NCI-H774 (cell line): ENCODE results near the gene PLCB1.

Experiments used
- DNase-seq: peaks from one replicate; lab custom pipeline; 2025; lab: John Stamatoyannopoulos, UW

The PLCB1 gene

GRCh38 chr20:8301655-8302054 is 169.6 kb downstream of the PLCB1 start:
- DNase-seq = no peak

GRCh38 chr20:8303651-8304050 is 171.6 kb downstream of the PLCB1 start:
- DNase-seq = no peak

GRCh38 chr20:8304124-8304816 is 172.2 kb downstream of the PLCB1 start:
- no peak for DNase-seq

- DNase-seq = peak; percentile 9
Observed at GRCh38 chr20:8305449-8305978, 173.4 kb downstream of the PLCB1 start.

GRCh38 chr20:8306937-8307336 is 174.9 kb downstream of the PLCB1 start:
- DNase-seq = no peak

- no peak for DNase-seq
Observed at GRCh38 chr20:8309634-8310033, 177.6 kb downstream of the PLCB1 start.

GRCh38 chr20:8310618-8311017 is 178.6 kb downstream of the PLCB1 start:
- no peak for DNase-seq

GRCh38 chr20:8313073-8313472 is 181.0 kb downstream of the PLCB1 start:
- DNase-seq = no peak

GRCh38 chr20:8315639-8316573 is 183.8 kb downstream of the PLCB1 start:
- DNase-seq = no peak

GRCh38 chr20:8317448-8317847 is 185.4 kb downstream of the PLCB1 start:
- DNase-seq = no peak

GRCh38 chr20:8318965-8319625 is 187.0 kb downstream of the PLCB1 start:
- DNase-seq = no peak

- DNase-seq = no peak
Observed at GRCh38 chr20:8320306-8320705, 188.2 kb downstream of the PLCB1 start.

GRCh38 chr20:8321001-8321400 is 188.9 kb downstream of the PLCB1 start:
- DNase-seq = no peak

GRCh38 chr20:8322662-8323217 is 190.7 kb downstream of the PLCB1 start:
- DNase-seq = no peak

GRCh38 chr20:8326191-8326590 is 194.1 kb downstream of the PLCB1 start:
- no peak for DNase-seq

GRCh38 chr20:8326899-8327298 is 194.8 kb downstream of the PLCB1 start:
- no peak for DNase-seq

- DNase-seq = no peak
Observed at GRCh38 chr20:8328189-8328588, 196.1 kb downstream of the PLCB1 start.

GRCh38 chr20:8330319-8330784 is 198.3 kb downstream of the PLCB1 start:
- DNase-seq = no peak

GRCh38 chr20:8330785-8331695 is 199.0 kb downstream of the PLCB1 start:
- no peak for DNase-seq

GRCh38 chr20:8331740-8332412 is 199.8 kb downstream of the PLCB1 start:
- no peak for DNase-seq
